PC-3 (cell line): ENCODE results near the gene SSC4D.

Source experiments
- CTCF ChIP-seq: fragments of 300-600 bp; sonication (generic); conservative IDR thresholded peaks from 2 replicates; pipeline ENCODE4 v1.5.1; 2017; ENCODE audit warnings: antibody characterized with exemption, low read depth, mild to moderate bottlenecking, low read length
- EZH2 ChIP-seq: fragments of 300-600 bp; sonication (generic); IDR thresholded peaks from one replicate; pipeline ENCODE4 v1.6.1; 2017; ENCODE audit warnings: antibody characterized with exemption, mild to moderate bottlenecking, low read length; ENCODE audit not compliant: unreplicated experiment

DNA sequence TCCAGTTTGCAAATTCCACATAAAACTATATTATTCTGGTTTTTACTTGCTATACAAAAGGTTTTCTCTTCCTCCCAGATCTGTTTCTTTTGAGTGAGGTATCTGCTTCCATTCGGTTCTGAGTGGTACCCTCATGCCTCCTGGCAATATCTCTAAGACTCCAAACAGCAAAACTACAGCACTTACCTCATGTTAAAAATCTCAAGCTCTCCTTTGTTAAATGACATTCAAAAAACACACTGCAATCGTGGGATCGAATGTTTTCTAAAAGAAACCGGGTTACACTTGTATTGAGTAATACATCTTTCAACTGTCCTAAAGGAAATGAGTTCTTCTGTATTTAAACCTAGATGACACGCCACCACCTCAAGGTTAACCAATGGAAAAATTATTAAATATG, 61.8 kb downstream of the SSC4D start:
- TF ChIP-seq CTCF (no peak), EZH2 (no peak)
